ES-I3 (cell line): ENCODE data around the gene CCDC3.

Experiments
- H3K36me3 ChIP-seq: 2 replicates; pipeline ENCODE4 v1.6.1; 2013; ENCODE audit warnings: mild to moderate bottlenecking, low read length, control low read depth, moderate library complexity; ENCODE audit not compliant: insufficient read depth
- H3K4me1 ChIP-seq: 2 replicates; pipeline ENCODE4 v1.6.1; 2013; ENCODE audit warnings: mild to moderate bottlenecking, control low read depth, low read length; ENCODE audit not compliant: insufficient read depth
- H3K9ac ChIP-seq: 2 replicates; pipeline ENCODE4 v1.6.1; 2013; ENCODE audit warnings: low read depth, mild to moderate bottlenecking, low read length, moderate library complexity
- H3K9me3 ChIP-seq: 2 replicates; pipeline ENCODE4 v1.6.1; 2013; ENCODE audit warnings: mild to moderate bottlenecking, low read length, moderate library complexity; ENCODE audit not compliant: control insufficient read depth, insufficient read depth

Gene CCDC3

DNA sequence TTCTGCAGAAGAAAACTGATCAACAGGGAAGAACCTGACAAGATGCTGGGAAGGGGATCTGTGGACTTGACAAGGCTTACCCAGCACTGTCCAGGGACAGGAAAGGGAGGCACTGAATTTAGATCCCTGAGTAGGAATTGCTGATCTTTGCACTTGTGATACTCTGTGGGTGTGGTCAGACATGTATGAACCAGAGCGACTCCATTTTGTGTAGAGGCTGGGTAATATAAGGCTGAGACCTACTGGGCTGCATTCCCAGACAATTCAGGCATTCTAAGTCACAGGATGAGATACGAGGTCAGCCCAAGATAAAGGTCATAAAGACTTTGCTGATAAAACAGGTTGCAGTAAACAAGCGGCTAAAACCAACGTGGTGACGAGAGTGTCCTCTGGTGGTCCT lies 60.7 kb downstream of the CCDC3 start:
- peaks cover 11% of the 10 kb centered on the region; the same call in 1 of the 2 replicates for H3K4me1 ChIP-seq
- no peak overlapping the region for H3K9ac ChIP-seq

DNA sequence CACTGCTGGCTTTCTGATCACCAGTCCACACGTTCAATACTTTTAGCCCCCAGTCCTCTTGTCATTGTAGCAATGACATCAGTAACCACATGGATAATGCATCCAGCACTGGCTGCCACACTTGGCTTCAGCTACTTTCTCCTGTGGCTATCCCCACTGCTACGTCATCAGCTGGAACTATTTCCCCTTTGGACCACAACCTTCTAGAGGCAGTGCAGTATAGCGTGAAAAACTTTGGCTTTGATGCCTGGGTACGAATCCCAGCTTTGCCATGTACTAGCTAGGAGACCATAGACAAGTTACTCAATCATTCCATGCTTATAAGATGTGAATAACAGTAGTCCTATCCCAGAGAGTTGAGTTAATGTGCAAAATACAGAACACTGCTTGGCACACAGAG lies 63.2 kb downstream of the CCDC3 start:
- Histone ChIP-seq H3K36me3 (no peaks in the 10 kb centered on the region), H3K4me1 (peaks cover 11% of the 10 kb centered on the region; the same call in 1 of the 2 replicates)

More for the DNA sequence above, 60.7 kb downstream of the CCDC3 start:
- H3K36me3 ChIP-seq, result no peaks in the 10 kb centered on the region
- peaks cover 4% of the 10 kb centered on the region; the same call in 1 of the 2 replicates for H3K9me3 ChIP-seq

DNA sequence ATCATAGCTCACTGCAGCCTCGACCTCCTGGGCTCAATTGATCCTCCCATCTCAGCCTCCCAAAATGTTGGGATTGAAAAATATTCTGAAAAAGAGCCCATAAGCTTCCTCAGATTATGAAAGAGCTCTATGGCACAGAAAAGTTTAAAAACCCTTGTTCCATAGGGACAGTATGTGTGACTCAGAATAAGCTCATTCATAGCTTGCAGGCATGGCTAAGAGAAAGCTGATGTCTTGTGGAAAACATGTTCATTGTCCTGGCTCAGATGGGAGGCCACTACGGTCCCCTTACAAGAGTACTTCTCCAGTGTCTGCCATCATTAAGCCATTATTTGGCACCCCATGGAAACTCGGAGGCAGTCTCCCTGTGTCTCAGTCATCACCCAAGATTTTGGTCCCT lies 64.0 kb downstream of the CCDC3 start:
- no peaks in the 10 kb centered on the region for H3K9me3 ChIP-seq
- no peaks in the 10 kb centered on the region for H3K36me3 ChIP-seq
- H3K9ac ChIP-seq, result no peak overlapping the region
- H3K4me1 ChIP-seq, result peaks cover 11% of the 10 kb centered on the region; the same call in 1 of the 2 replicates

More for the DNA sequence above, 63.2 kb downstream of the CCDC3 start:
- Histone ChIP-seq H3K9ac (no peak overlapping the region), H3K9me3 (peaks cover 2% of the 10 kb centered on the region; the same call in 1 of the 2 replicates)

DNA sequence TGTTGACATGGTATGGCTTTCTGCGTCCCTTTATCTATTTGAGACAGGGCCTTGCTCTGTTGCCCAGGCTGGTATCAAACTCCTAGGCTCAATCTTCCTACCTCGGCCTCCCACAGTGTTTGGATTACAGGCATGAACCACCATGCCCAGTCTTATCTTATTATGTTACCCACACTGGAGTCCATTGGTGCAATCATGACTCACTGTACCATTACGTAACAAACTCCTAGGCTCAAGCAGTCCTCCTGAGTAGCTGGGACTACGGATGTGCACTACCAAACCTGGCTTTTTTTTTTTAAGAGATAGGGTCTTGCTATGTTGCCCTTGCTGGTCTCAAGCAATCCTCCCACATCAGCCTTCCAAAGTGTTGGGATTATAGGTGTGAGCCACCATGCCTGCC lies 66.7 kb downstream of the CCDC3 start:
- H3K4me1 ChIP-seq, result no peaks in the 10 kb centered on the region
- no peaks in the 10 kb centered on the region for H3K9me3 ChIP-seq
- H3K9ac ChIP-seq, result no peak overlapping the region

DNA sequence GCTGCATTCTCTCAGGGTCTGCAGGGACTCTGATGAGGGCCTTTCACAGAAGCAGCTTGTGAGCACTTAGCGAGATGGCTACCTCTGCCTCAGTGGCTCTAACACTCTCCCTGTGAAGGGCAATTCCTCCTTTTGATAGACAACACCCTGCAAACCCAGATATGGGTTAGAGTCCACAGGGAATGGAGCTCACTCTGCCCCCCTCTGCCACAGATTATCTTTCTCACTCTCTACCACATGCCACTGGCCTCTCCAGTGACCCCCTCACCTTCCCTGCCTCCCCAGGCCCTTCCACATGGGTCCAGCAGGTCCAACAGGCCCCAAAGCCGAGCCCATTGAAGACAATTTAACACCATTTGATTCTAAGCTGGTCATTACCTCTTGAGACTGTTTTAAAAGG lies 72.1 kb downstream of the CCDC3 start:
- H3K9ac ChIP-seq, result no peak overlapping the region
- no peaks in the 10 kb centered on the region for H3K4me1 ChIP-seq
- no peaks in the 10 kb centered on the region for H3K9me3 ChIP-seq
- no peaks in the 10 kb centered on the region for H3K36me3 ChIP-seq

More for the DNA sequence above, 66.7 kb downstream of the CCDC3 start:
- no peaks in the 10 kb centered on the region for H3K36me3 ChIP-seq

DNA sequence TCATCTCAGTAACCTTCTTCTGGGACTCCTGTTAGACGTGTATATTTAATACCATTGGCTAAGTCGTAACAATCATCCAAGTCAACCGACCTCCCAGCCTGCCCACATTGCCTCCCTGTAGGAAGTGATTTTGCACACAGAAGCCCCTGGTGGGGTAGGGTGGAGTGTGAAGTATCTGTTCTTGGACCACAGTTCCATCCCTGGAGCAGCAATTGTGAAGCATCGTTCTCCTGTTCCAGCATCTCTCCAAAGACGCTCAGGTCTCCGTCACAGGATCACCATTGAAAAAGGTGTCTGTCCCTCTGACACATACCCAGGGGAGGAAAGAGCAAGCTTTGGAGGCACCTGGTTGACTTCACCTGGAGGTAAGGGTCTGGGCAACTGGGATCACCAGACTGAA lies 72.9 kb downstream of the CCDC3 start:
- Histone ChIP-seq H3K9me3 (no peaks in the 10 kb centered on the region), H3K4me1 (no peaks in the 10 kb centered on the region), H3K9ac (no peak overlapping the region), H3K36me3 (no peaks in the 10 kb centered on the region)

DNA sequence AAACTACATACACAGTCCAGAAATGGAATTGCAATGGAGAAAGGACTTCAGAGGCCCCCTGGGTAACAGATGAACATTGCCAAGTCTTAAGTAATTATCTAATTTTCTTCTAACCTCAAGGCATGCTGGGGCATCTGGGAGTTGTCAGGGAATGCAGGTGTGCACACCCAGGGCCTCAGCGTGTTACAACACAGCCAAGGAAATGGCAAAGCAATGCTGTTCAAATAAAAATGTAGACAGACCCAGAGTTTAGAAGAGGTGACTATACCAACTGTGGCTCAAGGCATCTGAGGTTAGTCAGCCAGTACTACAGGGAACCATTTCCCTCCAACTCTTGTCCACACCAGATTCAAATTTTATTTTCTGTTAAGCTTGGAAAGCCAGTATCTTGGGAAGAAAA lies 73.6 kb downstream of the CCDC3 start:
- Histone ChIP-seq H3K36me3 (no peaks in the 10 kb centered on the region), H3K9ac (no peak overlapping the region), H3K4me1 (no peaks in the 10 kb centered on the region), H3K9me3 (no peaks in the 10 kb centered on the region)

DNA sequence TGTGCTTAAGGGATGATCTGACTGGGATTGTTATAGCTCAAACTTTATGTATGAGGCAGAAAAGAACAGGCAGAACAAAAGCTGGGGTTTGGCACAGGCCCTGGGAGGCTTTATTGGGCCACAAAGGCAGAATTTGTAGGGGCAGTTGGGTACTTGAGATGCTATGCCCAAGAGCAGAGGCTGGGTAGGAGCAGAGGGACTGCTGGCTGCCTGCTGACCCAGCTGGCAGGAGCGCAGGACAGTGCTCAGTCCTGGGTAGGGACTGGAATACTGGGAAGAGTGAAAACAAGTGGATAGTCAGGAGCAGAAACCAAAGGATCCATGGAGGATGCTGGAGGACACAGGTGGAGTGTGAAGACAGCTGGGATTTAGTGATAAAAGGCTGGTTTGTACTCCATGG lies 75.7 kb downstream of the CCDC3 start:
- Histone ChIP-seq H3K9me3 (no peaks in the 10 kb centered on the region), H3K36me3 (no peaks in the 10 kb centered on the region), H3K9ac (no peak overlapping the region), H3K4me1 (no peaks in the 10 kb centered on the region)

DNA sequence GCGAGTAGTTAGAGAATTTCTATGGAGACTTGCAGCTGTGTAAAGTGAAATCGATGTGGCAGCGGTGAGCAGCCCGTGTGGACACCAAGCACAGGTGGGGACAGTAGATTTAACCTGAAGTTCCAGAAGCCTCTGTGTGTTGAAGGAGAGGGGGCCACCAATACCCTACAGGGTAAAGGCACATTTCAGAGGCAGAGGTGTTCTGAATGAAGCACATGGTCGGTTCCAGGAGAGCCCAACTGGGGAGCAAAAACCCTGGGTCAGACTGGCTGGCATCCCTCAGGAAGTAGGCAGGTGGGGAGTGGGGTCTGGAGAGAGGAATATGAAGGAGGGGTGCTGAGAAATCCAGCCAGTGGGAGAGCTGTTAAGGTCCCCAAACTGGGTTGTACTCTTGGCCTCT lies 76.6 kb downstream of the CCDC3 start:
- no peaks in the 10 kb centered on the region for H3K4me1 ChIP-seq
- H3K9me3 ChIP-seq, result no peaks in the 10 kb centered on the region
- no peak overlapping the region for H3K9ac ChIP-seq
- no peaks in the 10 kb centered on the region for H3K36me3 ChIP-seq

DNA sequence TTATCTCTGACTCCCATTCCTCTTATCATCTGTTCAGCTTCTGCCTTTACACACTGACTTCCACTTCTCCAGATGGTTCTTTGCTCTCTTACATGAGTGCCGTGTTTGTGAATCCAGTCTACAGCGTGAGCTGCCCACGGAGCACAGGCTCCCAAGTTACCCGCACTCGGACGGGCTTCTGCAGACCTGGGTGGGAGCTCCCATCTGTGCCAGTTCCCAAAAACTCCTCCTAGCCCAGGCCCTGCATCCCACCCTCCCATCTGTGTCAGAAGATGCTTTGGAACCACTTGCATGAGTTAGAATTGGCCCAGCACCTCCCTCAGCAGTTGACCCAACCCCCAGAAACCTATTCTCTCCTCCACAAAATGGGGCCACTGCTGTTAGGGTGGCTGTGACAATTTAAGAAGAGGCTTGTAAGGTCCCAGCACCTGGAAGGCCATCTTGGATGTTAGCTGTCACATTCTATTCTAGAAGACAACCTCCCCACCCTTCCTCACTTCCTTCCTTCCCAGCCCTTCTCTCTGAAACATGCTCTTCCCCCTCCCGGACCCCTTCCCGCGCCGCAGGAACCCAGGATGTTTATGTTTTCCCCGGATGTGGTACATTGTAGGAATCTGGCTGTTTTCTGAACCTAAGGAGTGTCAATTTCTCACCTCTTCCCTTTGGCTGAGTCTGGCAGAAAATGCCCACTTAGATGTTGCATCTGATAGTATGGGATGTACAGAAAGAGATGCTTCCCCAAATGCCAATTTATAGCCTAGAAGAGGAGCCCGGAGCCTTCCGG lies 79.2 kb downstream of the CCDC3 start:
- Histone ChIP-seq H3K9me3 (no peaks in the 10 kb centered on the region), H3K4me1 (no peaks in the 10 kb centered on the region), H3K36me3 (no peaks in the 10 kb centered on the region), H3K9ac (no peak overlapping the region)

DNA sequence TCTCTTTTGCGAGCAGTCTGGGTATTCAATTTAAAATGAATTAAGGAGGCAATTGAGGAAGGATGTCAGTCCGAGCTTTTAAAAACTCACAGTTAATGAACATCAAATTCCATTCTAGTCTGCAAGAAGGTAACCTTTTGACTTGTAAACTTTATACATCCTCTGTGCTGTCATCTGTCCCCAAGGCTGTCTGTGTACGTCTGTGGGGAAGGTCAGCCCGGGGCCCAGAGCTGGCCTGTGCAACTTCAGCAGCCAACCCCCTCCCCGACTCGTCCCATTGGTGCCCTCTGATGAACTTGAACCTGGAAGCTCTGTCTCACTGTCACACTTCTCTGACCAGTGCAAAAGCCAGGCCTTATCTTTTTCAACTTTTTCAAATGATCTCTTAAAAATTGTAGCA lies 80.3 kb downstream of the CCDC3 start:
- Histone ChIP-seq H3K36me3 (no peaks in the 10 kb centered on the region), H3K9ac (no peak overlapping the region), H3K4me1 (no peaks in the 10 kb centered on the region), H3K9me3 (no peaks in the 10 kb centered on the region)

DNA sequence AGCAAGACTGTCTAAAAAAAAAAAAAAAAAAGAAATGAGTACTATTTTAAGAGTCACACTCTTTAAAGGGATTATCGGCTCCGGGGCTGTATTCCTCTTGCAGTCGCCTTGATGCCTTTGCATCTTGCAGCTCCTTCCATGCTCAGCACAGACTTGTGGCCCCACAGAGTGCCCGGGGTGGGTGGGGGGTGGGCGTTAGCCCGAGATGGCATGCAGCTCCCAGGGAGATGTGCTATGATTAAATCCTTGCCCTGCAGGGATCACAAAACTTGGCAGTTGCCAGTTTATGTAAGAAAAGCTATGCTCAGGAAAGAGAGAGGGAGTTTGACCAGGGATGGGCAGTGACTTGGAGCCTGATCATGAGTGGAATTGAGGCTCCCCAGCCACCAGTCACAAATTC lies 81.9 kb downstream of the CCDC3 start:
- Histone ChIP-seq H3K36me3 (no peaks in the 10 kb centered on the region), H3K9me3 (no peaks in the 10 kb centered on the region), H3K4me1 (no peaks in the 10 kb centered on the region), H3K9ac (no peak overlapping the region)

DNA sequence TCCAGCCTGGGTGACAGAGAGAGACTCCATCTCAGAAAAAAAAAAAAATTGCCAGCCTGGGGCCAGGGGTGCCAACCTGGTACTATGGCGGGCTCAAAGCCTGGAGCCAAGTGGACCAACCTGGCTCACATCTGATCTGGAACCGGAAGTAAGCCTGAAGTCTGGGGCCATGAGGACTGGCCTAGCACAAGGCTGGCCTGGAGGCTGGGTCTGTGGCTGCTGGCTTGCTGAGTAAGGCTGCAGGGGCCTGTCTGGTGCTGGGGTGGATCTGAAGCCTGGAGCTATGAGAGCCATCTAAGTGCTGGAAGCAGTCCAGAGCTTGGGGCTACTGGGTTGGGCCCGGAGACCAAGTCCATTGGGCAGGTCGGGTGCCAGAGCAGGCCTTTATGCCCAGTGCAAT lies 84.9 kb downstream of the CCDC3 start:
- Histone ChIP-seq H3K36me3 (no peaks in the 10 kb centered on the region), H3K9ac (no peak overlapping the region), H3K9me3 (no peaks in the 10 kb centered on the region), H3K4me1 (no peaks in the 10 kb centered on the region)

DNA sequence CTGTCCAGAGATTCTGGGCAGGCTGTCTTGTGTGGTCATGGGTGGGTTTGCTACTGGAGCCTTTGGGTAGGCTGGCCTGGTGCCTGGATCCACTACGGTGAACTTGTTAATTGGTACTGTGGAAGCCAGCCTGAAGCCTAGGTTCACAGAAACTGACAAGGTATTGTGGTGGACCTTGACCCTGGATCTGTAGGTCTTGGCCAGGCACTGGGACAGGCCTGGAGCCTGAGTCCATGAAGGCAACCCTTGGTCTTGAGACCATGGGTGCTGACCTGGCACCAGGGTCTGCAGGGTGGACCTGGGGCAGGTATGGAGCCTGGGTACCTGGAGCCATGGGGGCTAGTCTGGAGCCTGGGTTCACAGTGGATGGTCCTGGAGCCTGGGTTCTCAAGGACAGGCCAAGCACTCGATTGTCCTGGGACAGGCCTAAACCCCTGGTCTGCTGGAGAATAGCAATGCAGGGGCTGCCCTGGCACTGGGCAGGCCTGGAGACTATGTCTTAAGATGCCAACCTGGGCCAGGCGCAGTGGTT lies 85.8 kb downstream of the CCDC3 start:
- no peaks in the 10 kb centered on the region for H3K9me3 ChIP-seq
- no peaks in the 10 kb centered on the region for H3K36me3 ChIP-seq
- H3K4me1 ChIP-seq, result no peaks in the 10 kb centered on the region
- H3K9ac ChIP-seq, result no peak overlapping the region

DNA sequence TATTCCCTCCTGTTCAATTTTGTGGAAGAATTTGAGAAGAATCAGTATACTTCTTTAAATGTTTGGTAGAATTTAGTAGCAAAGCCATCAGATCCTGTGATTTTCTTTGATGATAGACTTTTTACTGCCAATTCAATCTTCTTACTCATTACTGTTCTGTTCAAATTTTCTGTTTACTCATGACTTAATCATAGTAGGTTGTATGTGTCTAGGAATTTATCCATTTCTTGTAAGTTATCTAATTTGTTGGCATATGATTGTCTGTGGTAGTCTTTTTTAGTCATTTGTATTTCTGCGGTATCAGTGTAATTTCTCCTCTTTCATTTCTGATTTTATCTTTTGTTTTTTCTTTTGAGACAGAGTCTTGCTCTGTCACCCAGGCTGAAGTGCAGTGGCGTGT lies 87.4 kb downstream of the CCDC3 start:
- Histone ChIP-seq H3K9me3 (no peaks in the 10 kb centered on the region), H3K4me1 (no peaks in the 10 kb centered on the region), H3K9ac (no peak overlapping the region), H3K36me3 (no peaks in the 10 kb centered on the region)
